ENCODE measurements around the gene HNRNPDL.
"Not testable (repeated sequence)": the region's sequence is repeated elsewhere in the genome, so short reads cannot be mapped to it uniquely, and the experiment has no call there.

GRCh38 chr4:82415061-82415460 lies 15.2 kb downstream of the HNRNPDL start:
- TF ChIP-seq TSHZ2 (CRISPR knock-in tag; IDR thresholded peaks at IDR 0.05); ESRRG (CRISPR knock-in tag; IDR thresholded peaks at IDR 0.05); ARNTL (CRISPR knock-in tag; IDR thresholded peaks at IDR 0.05; ENCODE audit: borderline replicate concordance, low read depth); ISL1 (CRISPR knock-in tag; IDR thresholded peaks at IDR 0.05); PPARA (CRISPR knock-in tag; IDR thresholded peaks at IDR 0.05; ENCODE audit: borderline replicate concordance): not testable (repeated sequence)

All from SK-N-SH treated with all-trans-retinoic acid at 6 μM for 48 hours (cell line).